Measurements from ENCODE around the gene ZNF175. TPM values are rescaled to one million over a fixed set of nuclear protein-coding genes. Genes with fewer than 3 reads are reported as not detected.

ZNF175 gene
- total RNA-seq, 1 donor from 2014 or later, result 7.3 TPM

DNA sequence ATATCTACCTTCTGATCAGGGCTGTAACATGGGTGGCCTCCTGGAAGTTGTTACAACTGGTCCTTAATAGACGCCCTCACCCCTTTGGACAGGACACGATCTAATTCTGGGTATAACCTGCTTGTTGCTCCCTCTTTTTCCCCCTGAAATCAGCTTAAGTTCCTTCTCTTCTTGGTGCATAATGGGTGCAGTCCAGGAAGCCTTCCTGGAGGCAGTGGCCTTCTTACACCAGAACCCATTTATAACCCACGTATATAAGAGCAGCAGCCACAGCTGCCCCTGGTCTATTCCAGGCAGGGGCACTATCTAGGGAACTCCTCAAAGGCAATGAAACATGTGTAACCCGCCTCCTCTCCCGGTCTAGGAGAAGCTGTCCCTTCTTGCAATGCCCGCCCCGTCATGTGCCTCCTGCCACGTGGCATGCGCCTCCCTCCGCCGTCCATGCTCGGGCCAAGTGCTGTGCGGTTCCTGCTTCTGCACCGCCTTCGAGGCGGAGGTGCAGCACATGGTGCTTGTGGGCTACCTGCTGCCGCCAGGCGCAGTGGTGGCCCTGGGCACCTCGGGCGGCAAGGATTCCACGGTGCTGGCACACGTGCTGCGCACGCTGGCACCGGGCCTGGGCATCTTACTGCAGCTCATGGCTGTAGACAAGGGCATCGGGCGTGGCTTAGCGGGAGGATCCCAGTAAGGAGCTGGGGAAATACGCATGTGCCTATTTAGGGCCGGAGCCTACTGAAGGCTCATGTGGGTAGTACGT, 27.3 kb downstream of the ZNF175 start:
- TF ChIP-seq, protein P1, sequence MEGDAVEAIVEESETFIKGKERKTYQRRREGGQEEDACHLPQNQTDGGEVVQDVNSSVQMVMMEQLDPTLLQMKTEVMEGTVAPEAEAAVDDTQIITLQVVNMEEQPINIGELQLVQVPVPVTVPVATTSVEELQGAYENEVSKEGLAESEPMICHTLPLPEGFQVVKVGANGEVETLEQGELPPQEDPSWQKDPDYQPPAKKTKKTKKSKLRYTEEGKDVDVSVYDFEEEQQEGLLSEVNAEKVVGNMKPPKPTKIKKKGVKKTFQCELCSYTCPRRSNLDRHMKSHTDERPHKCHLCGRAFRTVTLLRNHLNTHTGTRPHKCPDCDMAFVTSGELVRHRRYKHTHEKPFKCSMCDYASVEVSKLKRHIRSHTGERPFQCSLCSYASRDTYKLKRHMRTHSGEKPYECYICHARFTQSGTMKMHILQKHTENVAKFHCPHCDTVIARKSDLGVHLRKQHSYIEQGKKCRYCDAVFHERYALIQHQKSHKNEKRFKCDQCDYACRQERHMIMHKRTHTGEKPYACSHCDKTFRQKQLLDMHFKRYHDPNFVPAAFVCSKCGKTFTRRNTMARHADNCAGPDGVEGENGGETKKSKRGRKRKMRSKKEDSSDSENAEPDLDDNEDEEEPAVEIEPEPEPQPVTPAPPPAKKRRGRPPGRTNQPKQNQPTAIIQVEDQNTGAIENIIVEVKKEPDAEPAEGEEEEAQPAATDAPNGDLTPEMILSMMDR (IDR thresholded peaks at IDR 0.05; ENCODE audit: borderline replicate concordance), result no peak
- H3K9me3 ChIP-seq (replicated peaks), result no peaks in the 10 kb centered on the region
- DNase-seq, result no peak
- no peak overlapping the region for H3K27ac ChIP-seq (replicated peaks)
- H3K4me1 ChIP-seq, result peaks cover 16% of the 10 kb centered on the region
- intact Hi-C loops (cut with micrococcal nuclease), result no loop called here
- H3K36me3 ChIP-seq, result no peaks in the 10 kb centered on the region
- H3K27me3 ChIP-seq (ENCODE audit: low read depth), result peaks cover 62% of the 10 kb centered on the region
- H3K4me3 ChIP-seq, result no peak overlapping the region

DNA sequence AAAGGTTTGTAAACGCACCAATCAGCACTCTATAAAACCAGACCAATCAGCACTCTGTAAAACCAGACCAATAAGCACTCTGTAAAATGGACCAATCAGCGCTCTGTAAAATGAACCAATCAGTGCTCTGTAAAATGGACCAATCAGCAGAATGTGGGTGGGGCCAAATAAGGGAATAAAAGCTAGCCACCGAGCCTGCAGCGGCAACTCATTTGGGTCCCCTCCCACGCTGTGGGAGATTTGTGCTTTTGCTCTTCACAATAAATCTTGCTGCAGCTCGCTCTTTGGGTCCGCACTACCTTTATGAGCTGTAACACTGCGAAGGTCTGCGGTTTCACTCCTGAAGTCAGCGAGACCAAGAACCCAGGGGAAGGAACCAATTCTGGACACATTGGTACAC, 28.0 kb downstream of the ZNF175 start:
- TF ChIP-seq, protein P1 (IDR thresholded peaks at IDR 0.05; ENCODE audit: borderline replicate concordance), result no peak
- no peak overlapping the region for H3K4me3 ChIP-seq
- no peak for DNase-seq
- H3K27ac ChIP-seq (replicated peaks), result no peak overlapping the region
- H3K27me3 ChIP-seq (ENCODE audit: low read depth), result peaks cover 65% of the 10 kb centered on the region
- no peaks in the 10 kb centered on the region for H3K9me3 ChIP-seq (replicated peaks)
- intact Hi-C loops (cut with micrococcal nuclease), result no loop called here
- peaks cover 9% of the 10 kb centered on the region for H3K4me1 ChIP-seq
- no peaks in the 10 kb centered on the region for H3K36me3 ChIP-seq

DNA sequence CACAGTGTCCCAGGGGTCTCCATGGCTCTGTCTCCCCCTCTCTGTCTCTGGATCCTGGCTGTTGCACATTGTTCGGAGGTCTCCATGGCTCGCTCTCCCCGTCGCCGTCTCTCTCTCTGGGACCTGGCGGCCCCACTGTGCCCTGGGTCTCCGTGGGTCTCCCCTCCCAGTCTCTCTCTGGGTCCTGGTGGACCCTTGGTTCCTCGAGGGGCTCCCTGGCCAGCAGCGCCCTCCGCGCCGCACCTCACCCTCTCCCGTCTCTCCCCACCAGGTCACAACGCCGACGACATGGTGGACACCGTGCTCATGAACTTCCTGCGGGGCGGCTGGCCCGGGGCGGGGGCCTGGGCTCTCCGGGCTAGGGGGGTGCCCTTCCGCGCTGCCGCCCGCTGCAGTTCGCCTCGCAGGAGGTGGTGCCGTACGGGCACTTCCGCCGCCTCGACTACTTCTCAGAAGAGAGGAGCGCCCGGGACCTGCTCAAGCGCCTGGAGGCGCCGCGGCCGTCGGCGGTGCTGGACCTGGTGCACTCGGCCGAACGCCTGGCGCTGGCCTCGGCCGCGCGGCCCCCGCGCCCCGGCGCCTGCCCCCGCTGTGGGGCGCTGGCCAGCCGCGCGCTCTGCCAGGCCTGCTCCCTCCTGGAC, 30.0 kb downstream of the ZNF175 start:
- Histone ChIP-seq H3K36me3 (no peaks in the 10 kb centered on the region), H3K27me3 (ENCODE audit: low read depth) (peaks cover 70% of the 10 kb centered on the region), H3K9me3 (replicated peaks) (no peaks in the 10 kb centered on the region), H3K4me3 (no peak overlapping the region), H3K4me1 (no peaks in the 10 kb centered on the region), H3K27ac (replicated peaks) (no peak overlapping the region)
- TF ChIP-seq, protein P1 (IDR thresholded peaks at IDR 0.05; ENCODE audit: borderline replicate concordance), result no peak
- intact Hi-C loops (cut with micrococcal nuclease), result no loop called here
- DNase-seq, result no peak

DNA sequence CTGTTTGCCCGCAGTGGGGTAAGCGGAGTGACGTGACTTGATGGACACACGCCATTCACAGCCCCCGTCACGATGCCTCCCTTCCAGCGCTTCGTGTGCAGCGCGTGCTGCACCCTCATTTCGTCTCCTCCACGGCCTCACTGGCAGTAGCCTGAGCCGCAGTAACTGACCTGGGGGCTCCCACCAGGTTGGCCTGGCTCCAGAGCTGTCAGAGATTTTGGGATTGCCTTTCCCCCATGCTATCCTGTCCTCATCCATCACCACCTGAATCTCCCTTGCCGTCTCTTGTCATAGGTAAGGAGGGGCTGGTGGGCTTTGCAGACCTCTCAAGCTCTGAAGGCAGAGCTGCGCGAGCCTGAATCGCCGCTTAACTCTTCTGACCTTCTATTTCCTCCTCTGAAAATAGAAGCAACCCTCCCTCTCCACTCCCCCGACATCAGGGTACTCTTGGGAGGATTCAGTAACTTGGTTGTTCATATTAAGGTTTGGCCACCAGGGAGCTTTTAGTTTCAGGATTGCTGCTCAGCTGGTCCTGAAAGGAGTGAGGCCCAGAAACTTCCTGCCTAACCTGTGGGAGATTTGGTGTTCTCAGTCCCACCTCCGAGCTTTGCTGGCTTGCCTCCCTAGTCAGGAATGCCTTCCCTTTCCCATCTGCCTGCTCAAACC, 31.2 kb downstream of the ZNF175 start:
- Histone ChIP-seq H3K27me3 (ENCODE audit: low read depth) (peaks cover 70% of the 10 kb centered on the region), H3K9me3 (replicated peaks) (no peaks in the 10 kb centered on the region), H3K4me3 (no peak overlapping the region), H3K36me3 (no peaks in the 10 kb centered on the region), H3K4me1 (no peaks in the 10 kb centered on the region), H3K27ac (replicated peaks) (no peak overlapping the region)
- DNase-seq, result no peak
- TF ChIP-seq, protein P1 (IDR thresholded peaks at IDR 0.05; ENCODE audit: borderline replicate concordance), result no peak
- intact Hi-C loops (cut with micrococcal nuclease), result no loop called here

DNA sequence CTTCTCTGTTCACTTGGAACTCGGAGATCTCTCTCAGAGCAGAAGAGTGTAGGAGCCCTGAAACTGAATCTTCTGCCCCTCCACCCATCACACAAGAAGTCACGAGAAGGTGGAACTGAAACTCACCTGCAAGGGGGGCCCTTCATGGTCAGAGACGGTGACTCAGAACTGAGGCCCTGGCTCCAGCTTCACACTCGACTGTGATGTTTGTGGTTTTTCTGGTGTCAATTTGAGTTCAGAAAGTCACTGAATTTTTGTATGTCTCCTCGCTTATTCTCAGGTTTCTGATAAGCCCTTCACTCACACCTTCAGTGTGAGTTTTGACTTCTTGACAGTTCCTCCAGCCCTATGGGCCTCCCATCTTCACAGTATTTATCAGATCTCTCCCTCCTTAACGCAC, 36.0 kb downstream of the ZNF175 start:
- no peak for DNase-seq
- H3K27me3 ChIP-seq (ENCODE audit: low read depth), result peaks cover 53% of the 10 kb centered on the region
- intact Hi-C loops (cut with micrococcal nuclease), result no loop called here
- H3K4me3 ChIP-seq, result no peak overlapping the region
- TF ChIP-seq, protein P1 (IDR thresholded peaks at IDR 0.05; ENCODE audit: borderline replicate concordance), result no peak
- no peak overlapping the region for H3K27ac ChIP-seq (replicated peaks)
- H3K36me3 ChIP-seq, result no peaks in the 10 kb centered on the region
- H3K9me3 ChIP-seq (replicated peaks), result no peaks in the 10 kb centered on the region
- no peaks in the 10 kb centered on the region for H3K4me1 ChIP-seq
